Posterior vena cava (tissue), 2 donors: ENCODE measurements around the gene KIF6. TPM values are rescaled to one million over a fixed set of nuclear protein-coding genes. Genes with fewer than 3 reads are reported as not detected.

Source experiments
- DNase-seq: peaks from one replicate; pipeline ENCODE4 v3.0.0-alpha.2; 2020; ENCODE audit warnings: low spot score
- intact Hi-C, 2 donors: fragments of 100-400 bp; cut with DNase I; formaldehyde crosslinking; loops; one replicate each; pipeline versions ENCODE4 v1.14.1 to v1.14.2; 2022 to 2023
- total RNA-seq, 2 donors: library from RNA; stranded (reverse); fragmentation: NEBNext Ultra II Directional; extraction: Animal tissue kit (Norgen Biotek cat#: 25700); gene quantifications; one replicate each; pipeline ENCODE4 v1.2.1, GENCODE V29; 2021
- donor health status: DM: yes; HTN: yes; CAD: no.
- donor health status: DM: yes; HTN: yes; CAD: no.

Gene KIF6
- total RNA-seq, 2 donors from 2014 or later: 0.14 to 0.46 TPM

- intact Hi-C loops: no loop called here
- DNase-seq: no peak
Measured at GRCh38 chr6:39419607-39420006, 305.6 kb downstream of the KIF6 start.

- intact Hi-C loops: no loop called here
Measured at GRCh38 chr6:39417440-39417839, 307.8 kb downstream of the KIF6 start.

GRCh38 chr6:39416728-39417127 lies 308.5 kb downstream of the KIF6 start:
- intact Hi-C loops: no loop called here
- no peak for DNase-seq

More at GRCh38 chr6:39417440-39417839, 307.8 kb downstream of the KIF6 start:
- no peak for DNase-seq

GRCh38 chr6:39416026-39416425 lies 309.2 kb downstream of the KIF6 start:
- DNase-seq: no peak
- intact Hi-C loops: no loop called here

- intact Hi-C loops: no loop called here
- no peak for DNase-seq
Measured at GRCh38 chr6:39415482-39415881, 309.7 kb downstream of the KIF6 start.

GRCh38 chr6:39411465-39411864 lies 313.7 kb downstream of the KIF6 start:
- DNase-seq: no peak

GRCh38 chr6:39411001-39411400 lies 314.2 kb downstream of the KIF6 start:
- intact Hi-C loops: no loop called here
- DNase-seq: no peak

More at GRCh38 chr6:39411465-39411864, 313.7 kb downstream of the KIF6 start:
- intact Hi-C loops: no loop called here

- DNase-seq: no peak
- intact Hi-C loops: no loop called here
Measured at GRCh38 chr6:39409889-39410288, 315.3 kb downstream of the KIF6 start.

GRCh38 chr6:39407446-39407993 lies 317.7 kb downstream of the KIF6 start:
- intact Hi-C loops: no loop called here
- DNase-seq: no peak

- intact Hi-C loops: no loop called here
- no peak for DNase-seq
Measured at GRCh38 chr6:39404312-39404711, 320.9 kb downstream of the KIF6 start.

GRCh38 chr6:39403304-39403703 lies 321.9 kb downstream of the KIF6 start:
- no peak for DNase-seq
- intact Hi-C loops: no loop called here

- intact Hi-C loops: no loop called here
- no peak for DNase-seq
Measured at GRCh38 chr6:39402239-39402751, 322.9 kb downstream of the KIF6 start.

GRCh38 chr6:39401376-39401775 lies 323.8 kb downstream of the KIF6 start:
- no peak for DNase-seq
- intact Hi-C loops: no loop called here

GRCh38 chr6:39400026-39400425 lies 325.2 kb downstream of the KIF6 start:
- intact Hi-C loops: no loop called here
- DNase-seq: no peak

- intact Hi-C loops: loop anchor here in 1 of 2 donors (10.0 kb wide), 1 partner anchor 288 kb away; no protein-coding TSS in a partner anchor
Measured at GRCh38 chr6:39396854-39397253, 328.4 kb downstream of the KIF6 start.

GRCh38 chr6:39393075-39393474 lies 332.1 kb downstream of the KIF6 start:
- DNase-seq: no peak

More at GRCh38 chr6:39396854-39397253, 328.4 kb downstream of the KIF6 start:
- no peak for DNase-seq

GRCh38 chr6:39391182-39391581 lies 334.0 kb downstream of the KIF6 start:
- intact Hi-C loops: loop anchor here in 1 of 2 donors (10.0 kb wide), 1 partner anchor 294 kb away; no protein-coding TSS in a partner anchor
- DNase-seq: no peak

More at GRCh38 chr6:39393075-39393474, 332.1 kb downstream of the KIF6 start:
- intact Hi-C loops: loop anchor here in 1 of 2 donors (10.0 kb wide), 1 partner anchor 292 kb away; no protein-coding TSS in a partner anchor

- intact Hi-C loops: no loop called here
- no peak for DNase-seq
Measured at GRCh38 chr6:39389484-39389767, 335.8 kb downstream of the KIF6 start.

- no peak for DNase-seq
- intact Hi-C loops: no loop called here
Measured at GRCh38 chr6:39388606-39389483, 336.4 kb downstream of the KIF6 start.

GRCh38 chr6:39387785-39388184 lies 337.4 kb downstream of the KIF6 start:
- DNase-seq: no peak
- intact Hi-C loops: no loop called here

- no peak for DNase-seq
- intact Hi-C loops: no loop called here
Measured at GRCh38 chr6:39386487-39386886, 338.7 kb downstream of the KIF6 start.
